PC-9 (cell line): ENCODE results near the gene FNDC3B.

Source experiments
- EZH2 ChIP-seq: fragments of 200-600 bp; sonication (generic); IDR thresholded peaks from 2 replicates; pipeline ENCODE4 v1.8.0; 2017; ENCODE audit warnings: antibody characterized with exemption, low read depth
- TF ChIP-seq, protein P1 (sequence below): fragments of 200-600 bp; sonication (generic); conservative IDR thresholded peaks from 2 replicates; pipeline ENCODE4 v1.6.1; 2017; ENCODE audit warnings: mixed run types, antibody characterized with exemption, mild to moderate bottlenecking, moderate library complexity

DNA sequence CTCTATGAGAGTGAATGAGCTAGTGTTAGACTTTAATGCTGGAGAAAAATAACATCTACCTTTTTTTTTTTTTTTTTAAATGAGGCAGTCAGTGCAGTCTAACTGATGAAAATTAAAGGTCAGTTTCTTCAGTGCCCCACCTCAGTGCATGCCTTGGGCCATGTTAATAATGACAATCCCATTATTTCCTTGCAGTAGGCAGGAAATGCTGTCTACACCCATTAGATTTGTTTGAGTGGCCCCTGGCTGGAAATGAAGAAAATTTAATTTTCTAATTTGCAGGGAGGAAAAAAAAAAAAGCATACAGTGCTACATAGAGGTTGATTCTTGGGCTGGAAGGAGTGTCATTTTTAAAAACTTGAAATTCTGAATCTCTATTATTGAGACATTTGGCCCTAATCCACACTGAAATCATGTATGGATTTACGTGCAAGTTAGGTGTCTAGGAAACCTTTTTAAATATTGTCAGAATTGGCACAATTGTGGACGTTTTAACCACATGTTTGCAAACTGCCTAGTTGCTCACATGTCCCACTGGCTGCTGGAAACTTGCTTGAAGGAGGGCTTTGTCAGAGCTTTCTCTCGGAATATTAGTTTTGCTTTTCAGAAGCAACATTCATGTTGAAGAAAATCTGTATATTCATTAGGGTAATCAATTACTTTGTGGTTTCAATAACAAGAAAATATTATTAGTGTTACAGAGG, 18.4 kb downstream of the FNDC3B start:
- TF ChIP-seq, protein P1, sequence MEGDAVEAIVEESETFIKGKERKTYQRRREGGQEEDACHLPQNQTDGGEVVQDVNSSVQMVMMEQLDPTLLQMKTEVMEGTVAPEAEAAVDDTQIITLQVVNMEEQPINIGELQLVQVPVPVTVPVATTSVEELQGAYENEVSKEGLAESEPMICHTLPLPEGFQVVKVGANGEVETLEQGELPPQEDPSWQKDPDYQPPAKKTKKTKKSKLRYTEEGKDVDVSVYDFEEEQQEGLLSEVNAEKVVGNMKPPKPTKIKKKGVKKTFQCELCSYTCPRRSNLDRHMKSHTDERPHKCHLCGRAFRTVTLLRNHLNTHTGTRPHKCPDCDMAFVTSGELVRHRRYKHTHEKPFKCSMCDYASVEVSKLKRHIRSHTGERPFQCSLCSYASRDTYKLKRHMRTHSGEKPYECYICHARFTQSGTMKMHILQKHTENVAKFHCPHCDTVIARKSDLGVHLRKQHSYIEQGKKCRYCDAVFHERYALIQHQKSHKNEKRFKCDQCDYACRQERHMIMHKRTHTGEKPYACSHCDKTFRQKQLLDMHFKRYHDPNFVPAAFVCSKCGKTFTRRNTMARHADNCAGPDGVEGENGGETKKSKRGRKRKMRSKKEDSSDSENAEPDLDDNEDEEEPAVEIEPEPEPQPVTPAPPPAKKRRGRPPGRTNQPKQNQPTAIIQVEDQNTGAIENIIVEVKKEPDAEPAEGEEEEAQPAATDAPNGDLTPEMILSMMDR: no peak
- no peak for TF ChIP-seq EZH2
